ENCODE results near the gene GANC.

Gene GANC

GRCh38 chr15:42405863-42406482 is 133.0 kb downstream of the GANC start:
- no peak overlapping the region for H3K4me3 ChIP-seq (ENCODE audit: low read depth in 1 of 2, low read length in 2 of 2)
- no peaks in the 10 kb centered on the region for H3K4me1 ChIP-seq (ENCODE audit: insufficient read depth, low read length)
- no peak overlapping the region for H3K27ac ChIP-seq (ENCODE audit: low read depth, low read length)
- H3K9ac ChIP-seq (ENCODE audit: low read length), result no peak overlapping the region
- no peaks in the 10 kb centered on the region for H3K27me3 ChIP-seq (ENCODE audit: control insufficient read depth in 1 of 2, insufficient read depth in 2 of 2, low read length in 2 of 2)
- H3K9me3 ChIP-seq (ENCODE audit: low read length), result no peaks in the 10 kb centered on the region
- H3K36me3 ChIP-seq (ENCODE audit: insufficient read depth, low read length), result peaks cover 10% of the 10 kb centered on the region

Measured in muscle layer of colon (tissue), 2 donors.